K562 (cell line): ENCODE results near the gene CTCFL. TPM values are rescaled to one million over a fixed set of nuclear protein-coding genes. Genes with fewer than 3 reads are reported as not detected.
A peak's percentile ranks its signal among the peaks of the same experiment; 100 is the strongest.

Source experiments
- ATF7 ChIP-seq: fragments of 450-650 bp; IDR thresholded peaks from 2 replicates; pipeline ENCODE4 v1.7.1; 2014; ENCODE audit warnings: mild to moderate bottlenecking, moderate library complexity
- DIDO1 ChIP-seq: fragments of 450-650 bp; IDR thresholded peaks from 2 replicates; pipeline ENCODE4 v1.6.1; 2016; ENCODE audit warnings: low read depth, missing biosample characterization, missing genetic modification characterization
- HMGN3 ChIP-seq: IDR thresholded peaks from 2 replicates; pipeline ENCODE4 v1.6.1; 2011; ENCODE audit warnings: borderline replicate concordance, low read depth, mild to moderate bottlenecking, mixed read lengths, low read length; ENCODE audit not compliant: insufficient read length; ENCODE audit errors: extremely low read depth
- L3MBTL2 ChIP-seq: fragments of 450-650 bp; IDR thresholded peaks from 2 replicates; pipeline ENCODE4 v1.6.1; 2016; ENCODE audit warnings: mild to moderate bottlenecking, moderate library complexity
- POLR2B ChIP-seq: fragments of 450-650 bp; IDR thresholded peaks from 2 replicates; pipeline ENCODE4 v1.6.1; 2018; ENCODE audit warnings: low read depth; ENCODE audit not compliant: partially characterized antibody
- RUNX1 ChIP-seq: sonication (generic); IDR thresholded peaks from 2 replicates; pipeline ENCODE4 v1.6.1; 2016; ENCODE audit warnings: antibody characterized with exemption, low read depth
- SMAD1 ChIP-seq: fragments of 150-350 bp; IDR thresholded peaks from 2 replicates; pipeline ENCODE4 v1.6.1; 2014; ENCODE audit warnings: low read length, low read depth; ENCODE audit not compliant: partially characterized antibody
- SMARCE1 ChIP-seq: fragments of 450-650 bp; IDR thresholded peaks from 2 replicates; pipeline ENCODE4 v1.7.1; 2016; ENCODE audit warnings: mild to moderate bottlenecking
- SMC3 ChIP-seq: conservative IDR thresholded peaks from 2 replicates; pipeline ENCODE4 v1.6.1; 2011; ENCODE audit warnings: low read depth, low read length, improper control_type of control experiment; ENCODE audit not compliant: insufficient read depth
- TEAD1 ChIP-seq, 2 experiments: fragments of 450-650 bp in 1 of 2; sonication (generic) in 1 of 2; formaldehyde crosslinking; IDR thresholded peaks; 2 replicates each; pipeline versions ENCODE4 v1.4.0 to v1.8.0; 2020 to 2022; ENCODE audit warnings: mild to moderate bottlenecking in 2 of 2, missing genetic modification reagents in 1 of 2
- TSC22D4 ChIP-seq: fragments of 450-650 bp; IDR thresholded peaks from 2 replicates; pipeline ENCODE4 v1.6.1; 2016; ENCODE audit warnings: missing genetic modification characterization, missing biosample characterization, control low read depth
- ZNF347 ChIP-seq: fragments of 450-650 bp; formaldehyde crosslinking; IDR thresholded peaks from 2 replicates; pipeline ENCODE4 v1.4.0; 2020; ENCODE audit warnings: low read depth, mild to moderate bottlenecking, moderate library complexity
- ZNF75A ChIP-seq: fragments of 450-650 bp; formaldehyde crosslinking; IDR thresholded peaks from 2 replicates; pipeline ENCODE4 v1.4.0; 2020; ENCODE audit warnings: mild to moderate bottlenecking
- polyA plus RNA-seq, 8 experiments: library from polyadenylated mRNA; depleted of rRNA in 4 of 8; stranded (reverse) in 5 of 8; unstranded in 3 of 8; fragments of >200 nt; fragmentation: Nextera tagmentation in 2 of 8; fragmentation: Illumina TruSeq in 1 of 8; extraction: Ambion mirVana in 2 of 8; extraction: Trizol in 1 of 8; gene quantifications; 2 replicates each; pipeline versions ENCODE4 v1.2.1 to v1.2.3, GENCODE V29; 2011 to 2014; ENCODE audit warnings: inconsistent platforms in 1 of 8, missing spikeins in 1 of 8
- total RNA-seq, 7 experiments: library from RNA; depleted of rRNA in 6 of 7; stranded (reverse); fragments of >200 nt in 6 of 7; fragmentation: Illumina TruSeq in 2 of 7; extraction: Trizol in 2 of 7; gene quantifications; 2 replicates each; pipeline versions ENCODE4 v1.2.1 to v1.2.3, GENCODE V29; 2011 to 2021; ENCODE audit warnings: low replicate concordance in 1 of 7
- TF ChIP-seq, protein P1 (sequence below): sonication (generic); IDR thresholded peaks from 2 replicates; pipeline ENCODE4 v1.6.1; 2016
- TF ChIP-seq, protein P2 (sequence below), 2 experiments: fragments of 150-350 bp in 1 of 2; IDR thresholded peaks; 2 replicates each; pipeline ENCODE4 v1.6.1; 2012 to 2016; ENCODE audit warnings: low read depth in 2 of 2, low read length in 2 of 2, mild to moderate bottlenecking in 1 of 2, moderate library complexity in 1 of 2
- TF ChIP-seq, protein P3 (sequence below): fragments of 450-650 bp; formaldehyde crosslinking; IDR thresholded peaks from 2 replicates; pipeline ENCODE4 v1.4.0; 2022; ENCODE audit warnings: missing genetic modification characterization
- TF ChIP-seq, protein P4 (sequence below), 2 experiments: IDR thresholded peaks; 2 replicates each; pipeline ENCODE4 v1.6.1; 2011; ENCODE audit warnings: borderline replicate concordance in 1 of 2, control low read depth in 1 of 2, low read depth in 1 of 2, low read length in 1 of 2, mild to moderate bottlenecking in 1 of 2, mixed read lengths in 1 of 2, moderate library complexity in 1 of 2; ENCODE audit not compliant: insufficient read depth in 1 of 2, insufficient read length in 1 of 2, poor library complexity in 1 of 2, severe bottlenecking in 1 of 2; ENCODE audit errors: extremely low read depth in 1 of 2

The CTCFL gene
- total and polyA plus RNA-seq, 9 of the 15 experiments (the other 6 are each of a cell fraction or from before 2014, with no cell fraction given) = 42.4 to 188 (median 111) TPM

DNA sequence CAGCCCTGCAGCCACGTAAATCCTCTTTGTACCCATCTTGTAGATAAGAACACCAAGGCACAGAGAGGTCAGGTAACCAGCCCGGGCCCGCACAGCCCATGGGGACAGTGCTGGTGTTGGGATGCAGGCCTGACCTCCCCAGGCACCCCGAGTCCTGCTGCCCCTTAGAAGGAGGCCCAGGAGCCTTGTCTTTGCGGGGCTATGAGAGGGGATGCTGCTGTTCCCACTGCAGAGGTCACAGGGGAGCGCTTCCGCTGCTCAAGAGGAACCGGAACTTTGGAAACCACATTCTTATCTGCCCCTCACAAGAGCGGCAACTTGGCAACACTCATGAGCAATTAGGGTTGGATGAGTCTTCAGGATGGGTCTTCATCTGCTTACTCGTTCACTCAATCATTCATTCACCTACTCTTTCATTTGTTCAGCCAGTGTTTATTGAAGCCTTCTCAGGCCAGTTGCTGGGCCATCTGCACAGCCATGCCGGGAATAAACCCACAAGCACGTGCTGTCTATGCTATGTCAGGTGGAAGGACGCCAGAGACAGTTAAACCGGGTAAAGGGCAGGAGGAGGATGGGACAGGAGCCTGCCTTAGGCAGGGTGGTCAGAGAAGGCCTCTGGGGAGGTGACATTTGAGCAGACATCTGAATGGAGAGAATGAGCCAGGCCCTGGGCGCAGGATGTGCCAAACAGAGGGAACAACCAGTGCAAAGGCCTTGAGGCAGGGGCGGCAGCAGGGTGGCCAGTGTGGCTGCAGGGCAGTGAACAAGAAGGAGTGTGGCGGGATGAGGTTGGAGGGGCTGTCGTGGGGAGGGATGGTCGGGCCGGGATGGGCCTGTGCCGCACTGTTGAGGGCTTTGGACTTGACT is 72.9 kb downstream of the CTCFL start (continued):
- no peak for TF ChIP-seq SMAD1
- no peak for TF ChIP-seq HMGN3
- TF ChIP-seq ZNF75A (CRISPR knock-in tag) = no peak
- TF ChIP-seq, protein P1, sequence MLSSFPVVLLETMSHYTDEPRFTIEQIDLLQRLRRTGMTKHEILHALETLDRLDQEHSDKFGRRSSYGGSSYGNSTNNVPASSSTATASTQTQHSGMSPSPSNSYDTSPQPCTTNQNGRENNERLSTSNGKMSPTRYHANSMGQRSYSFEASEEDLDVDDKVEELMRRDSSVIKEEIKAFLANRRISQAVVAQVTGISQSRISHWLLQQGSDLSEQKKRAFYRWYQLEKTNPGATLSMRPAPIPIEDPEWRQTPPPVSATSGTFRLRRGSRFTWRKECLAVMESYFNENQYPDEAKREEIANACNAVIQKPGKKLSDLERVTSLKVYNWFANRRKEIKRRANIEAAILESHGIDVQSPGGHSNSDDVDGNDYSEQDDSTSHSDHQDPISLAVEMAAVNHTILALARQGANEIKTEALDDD = peak; percentile 69; the same call in 1 of the 2 replicates
- peak; percentile 91 for TF ChIP-seq SMARCE1
- peak; percentile 6 to 21; a peak in 1 of 4 replicates for TF ChIP-seq TEAD1 (CRISPR knock-in tag; IDR thresholded peaks at IDR 0.05)
- TF ChIP-seq, protein P2, sequence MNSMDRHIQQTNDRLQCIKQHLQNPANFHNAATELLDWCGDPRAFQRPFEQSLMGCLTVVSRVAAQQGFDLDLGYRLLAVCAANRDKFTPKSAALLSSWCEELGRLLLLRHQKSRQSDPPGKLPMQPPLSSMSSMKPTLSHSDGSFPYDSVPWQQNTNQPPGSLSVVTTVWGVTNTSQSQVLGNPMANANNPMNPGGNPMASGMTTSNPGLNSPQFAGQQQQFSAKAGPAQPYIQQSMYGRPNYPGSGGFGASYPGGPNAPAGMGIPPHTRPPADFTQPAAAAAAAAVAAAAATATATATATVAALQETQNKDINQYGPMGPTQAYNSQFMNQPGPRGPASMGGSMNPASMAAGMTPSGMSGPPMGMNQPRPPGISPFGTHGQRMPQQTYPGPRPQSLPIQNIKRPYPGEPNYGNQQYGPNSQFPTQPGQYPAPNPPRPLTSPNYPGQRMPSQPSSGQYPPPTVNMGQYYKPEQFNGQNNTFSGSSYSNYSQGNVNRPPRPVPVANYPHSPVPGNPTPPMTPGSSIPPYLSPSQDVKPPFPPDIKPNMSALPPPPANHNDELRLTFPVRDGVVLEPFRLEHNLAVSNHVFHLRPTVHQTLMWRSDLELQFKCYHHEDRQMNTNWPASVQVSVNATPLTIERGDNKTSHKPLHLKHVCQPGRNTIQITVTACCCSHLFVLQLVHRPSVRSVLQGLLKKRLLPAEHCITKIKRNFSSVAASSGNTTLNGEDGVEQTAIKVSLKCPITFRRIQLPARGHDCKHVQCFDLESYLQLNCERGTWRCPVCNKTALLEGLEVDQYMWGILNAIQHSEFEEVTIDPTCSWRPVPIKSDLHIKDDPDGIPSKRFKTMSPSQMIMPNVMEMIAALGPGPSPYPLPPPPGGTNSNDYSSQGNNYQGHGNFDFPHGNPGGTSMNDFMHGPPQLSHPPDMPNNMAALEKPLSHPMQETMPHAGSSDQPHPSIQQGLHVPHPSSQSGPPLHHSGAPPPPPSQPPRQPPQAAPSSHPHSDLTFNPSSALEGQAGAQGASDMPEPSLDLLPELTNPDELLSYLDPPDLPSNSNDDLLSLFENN (IDR thresholded peaks at IDR 0.05; ENCODE audit: low read depth in 2 of 2, low read length in 2 of 2) = peak in 1 of 2 experiments; percentile 93; a peak in 2 of 4 replicates
- TF ChIP-seq DIDO1 (tag) = no peak
- TF ChIP-seq ZNF347 (CRISPR knock-in tag) = 0 out of 2 replicates have a peak, but pooled peaks have one; percentile 41
- peak; percentile 42; the same call in 1 of the 2 replicates for TF ChIP-seq ATF7
- TF ChIP-seq L3MBTL2 = peak; percentile 96
- no peak for TF ChIP-seq TSC22D4 (tag)
- TF ChIP-seq, protein P3, sequence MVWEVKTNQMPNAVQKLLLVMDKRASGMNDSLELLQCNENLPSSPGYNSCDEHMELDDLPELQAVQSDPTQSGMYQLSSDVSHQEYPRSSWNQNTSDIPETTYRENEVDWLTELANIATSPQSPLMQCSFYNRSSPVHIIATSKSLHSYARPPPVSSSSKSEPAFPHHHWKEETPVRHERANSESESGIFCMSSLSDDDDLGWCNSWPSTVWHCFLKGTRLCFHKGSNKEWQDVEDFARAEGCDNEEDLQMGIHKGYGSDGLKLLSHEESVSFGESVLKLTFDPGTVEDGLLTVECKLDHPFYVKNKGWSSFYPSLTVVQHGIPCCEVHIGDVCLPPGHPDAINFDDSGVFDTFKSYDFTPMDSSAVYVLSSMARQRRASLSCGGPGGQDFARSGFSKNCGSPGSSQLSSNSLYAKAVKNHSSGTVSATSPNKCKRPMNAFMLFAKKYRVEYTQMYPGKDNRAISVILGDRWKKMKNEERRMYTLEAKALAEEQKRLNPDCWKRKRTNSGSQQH = peak; percentile 2; the same call in 1 of the 2 replicates
- TF ChIP-seq, protein P4, sequence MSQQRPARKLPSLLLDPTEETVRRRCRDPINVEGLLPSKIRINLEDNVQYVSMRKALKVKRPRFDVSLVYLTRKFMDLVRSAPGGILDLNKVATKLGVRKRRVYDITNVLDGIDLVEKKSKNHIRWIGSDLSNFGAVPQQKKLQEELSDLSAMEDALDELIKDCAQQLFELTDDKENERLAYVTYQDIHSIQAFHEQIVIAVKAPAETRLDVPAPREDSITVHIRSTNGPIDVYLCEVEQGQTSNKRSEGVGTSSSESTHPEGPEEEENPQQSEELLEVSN (IDR thresholded peaks at IDR 0.05; ENCODE audit: borderline replicate concordance in 1 of 2, extremely low read depth in 1 of 2, insufficient read depth in 1 of 2, insufficient read length in 1 of 2, low read depth in 1 of 2, low read length in 1 of 2, poor library complexity in 1 of 2, severe bottlenecking in 1 of 2) = peak; percentile 30 to 88
- no peak for TF ChIP-seq SMC3
- TF ChIP-seq RUNX1 = peak; percentile 85; the same call in 1 of the 2 replicates
- TF ChIP-seq POLR2B = no peak
